CD4-positive, CD25-positive, alpha-beta regulatory T cell (primary cell): ENCODE data around the gene SLC16A5. TPM values are rescaled to one million over a fixed set of nuclear protein-coding genes. Genes with fewer than 3 reads are reported as not detected.
"Not testable (repeated sequence)": the region's sequence is repeated elsewhere in the genome, so short reads cannot be mapped to it uniquely, and the experiment has no call there.

Experiments
- ATAC-seq, 2 donors: fragments of 150-1000 bp; cut with Tn5 transposase; one replicate each; pipeline ENCODE4 v1.10.0; 2021; ENCODE audit warnings: low read depth in 2 of 2, moderate number of reproducible peaks in 2 of 2, moderate library complexity in 1 of 2
- DNase-seq, 3 donors: peaks; one replicate each; pipeline versions ENCODE4 v3.0.0 to v3.0.0-alpha.2; 2012 to 2022; ENCODE audit warnings: mixed read lengths in 1 of 3
- H3K27ac ChIP-seq: one replicate; pipeline ENCODE4 v1.7.0; 2013; ENCODE audit warnings: mild to moderate bottlenecking, low read length; ENCODE audit not compliant: insufficient read depth, poor library complexity, severe bottlenecking
- H3K27me3 ChIP-seq: one replicate; pipeline ENCODE4 v1.7.0; 2013; ENCODE audit warnings: low read length; ENCODE audit not compliant: control insufficient read depth, insufficient read depth
- H3K36me3 ChIP-seq: one replicate; pipeline ENCODE4 v1.7.0; 2013; ENCODE audit warnings: mild to moderate bottlenecking, low read length, moderate library complexity; ENCODE audit not compliant: control insufficient read depth, insufficient read depth
- H3K4me1 ChIP-seq: 2 replicates; pipeline ENCODE4 v1.7.0; 2013; ENCODE audit warnings: mild to moderate bottlenecking, low read length; ENCODE audit not compliant: insufficient read depth, control insufficient read depth, poor library complexity, severe bottlenecking
- H3K4me3 ChIP-seq: one replicate; pipeline ENCODE4 v1.7.0; 2013; ENCODE audit warnings: low read depth, mild to moderate bottlenecking, low read length, moderate library complexity
- H3K9me3 ChIP-seq, 2 experiments: 1 replicate in 1 of 2; 2 replicates in 1 of 2; pipeline ENCODE4 v1.7.0; 2013; ENCODE audit warnings: low read length in 2 of 2, mild to moderate bottlenecking in 1 of 2, moderate library complexity in 1 of 2; ENCODE audit not compliant: control insufficient read depth in 2 of 2
- H3K27ac Mint-ChIP-seq, 3 donors: one replicate each; pipeline ENCODE4 v1.8.0; 2020 to 2022; ENCODE audit warnings: mild to moderate bottlenecking in 3 of 3, mixed read lengths in 3 of 3, moderate library complexity in 2 of 3
- H3K27me3 Mint-ChIP-seq: one replicate; pipeline ENCODE4 v1.8.0; 2022; ENCODE audit warnings: mild to moderate bottlenecking, mixed read lengths
- H3K36me3 Mint-ChIP-seq: one replicate; pipeline ENCODE4 v1.8.0; 2020; ENCODE audit warnings: mixed read lengths
- H3K4me1 Mint-ChIP-seq, 4 donors: one replicate each; pipeline ENCODE4 v1.8.0; 2020 to 2022; ENCODE audit warnings: mixed read lengths in 4 of 4, mild to moderate bottlenecking in 1 of 4
- H3K4me3 Mint-ChIP-seq, 4 donors: one replicate each; pipeline ENCODE4 v1.8.0; 2020 to 2022; ENCODE audit warnings: mild to moderate bottlenecking in 4 of 4, mixed read lengths in 4 of 4, moderate library complexity in 3 of 4
- H3K9me3 Mint-ChIP-seq, 7 donors: one replicate each; pipeline ENCODE4 v1.8.0; 2020 to 2022; ENCODE audit warnings: mixed read lengths in 7 of 7, mild to moderate bottlenecking in 3 of 7, moderate library complexity in 2 of 7
- polyA plus RNA-seq, 4 donors: library from polyadenylated mRNA; unstranded; fragments of 300-500 nt; fragmentation: Illumina TruSeq; gene quantifications; one replicate each; pipeline ENCODE4 v1.2.3, GENCODE V29; 2021
- total RNA-seq: library from RNA; stranded (reverse); gene quantifications from one replicate; pipeline ENCODE4 v1.2.3, GENCODE V29; 2022

SLC16A5 gene, protein sequence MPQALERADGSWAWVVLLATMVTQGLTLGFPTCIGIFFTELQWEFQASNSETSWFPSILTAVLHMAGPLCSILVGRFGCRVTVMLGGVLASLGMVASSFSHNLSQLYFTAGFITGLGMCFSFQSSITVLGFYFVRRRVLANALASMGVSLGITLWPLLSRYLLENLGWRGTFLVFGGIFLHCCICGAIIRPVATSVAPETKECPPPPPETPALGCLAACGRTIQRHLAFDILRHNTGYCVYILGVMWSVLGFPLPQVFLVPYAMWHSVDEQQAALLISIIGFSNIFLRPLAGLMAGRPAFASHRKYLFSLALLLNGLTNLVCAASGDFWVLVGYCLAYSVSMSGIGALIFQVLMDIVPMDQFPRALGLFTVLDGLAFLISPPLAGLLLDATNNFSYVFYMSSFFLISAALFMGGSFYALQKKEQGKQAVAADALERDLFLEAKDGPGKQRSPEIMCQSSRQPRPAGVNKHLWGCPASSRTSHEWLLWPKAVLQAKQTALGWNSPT
- 9.3 TPM for total RNA-seq
- polyA plus RNA-seq = 1 to 10 TPM; 1.3 to 2.6 (median 2.0) TPM

DNA sequence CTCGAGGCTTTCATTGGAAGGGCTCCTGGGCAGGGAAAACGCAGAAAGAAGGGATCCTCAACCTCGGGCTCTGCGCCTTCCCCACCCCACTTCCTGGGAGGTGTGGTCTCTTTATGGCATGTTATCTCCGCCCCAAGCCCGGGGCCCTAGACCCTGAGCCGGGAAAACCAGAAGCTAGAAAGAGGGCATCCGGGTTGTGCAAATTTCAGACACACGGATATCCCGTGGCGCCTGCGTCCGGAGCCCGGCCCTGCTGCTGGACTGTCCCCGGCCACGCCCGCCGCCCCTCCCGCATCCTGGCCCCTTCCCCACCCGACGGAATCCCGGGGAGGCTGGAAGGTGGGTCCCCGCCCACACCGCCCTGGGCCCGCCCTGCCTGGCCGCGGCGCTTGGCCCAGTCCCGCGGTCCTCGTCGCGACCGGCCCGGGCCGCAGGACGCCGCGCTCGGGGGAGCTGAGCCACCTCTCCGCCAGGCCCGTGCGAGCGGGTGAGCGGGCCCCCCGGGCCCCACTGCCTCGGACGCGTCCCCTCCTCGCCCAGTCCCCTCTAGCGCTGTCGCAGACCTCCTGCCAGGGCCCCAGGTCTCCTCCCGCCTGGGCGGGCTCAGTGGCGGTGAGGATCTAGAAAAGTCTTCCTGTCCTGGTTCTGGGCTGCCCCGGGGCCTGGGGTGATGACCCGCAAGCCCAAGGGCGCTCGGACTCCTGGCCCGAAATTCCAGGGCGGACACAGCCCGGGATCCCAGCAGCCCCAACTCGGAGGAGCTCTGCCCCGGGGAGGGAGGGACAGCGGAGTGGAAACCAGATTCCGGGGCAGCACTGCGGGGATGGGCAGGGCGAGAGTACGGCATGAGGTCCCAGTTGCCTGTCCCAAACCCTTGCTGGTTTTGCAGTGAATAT lies at the start of gene SLC16A5:
SLC16A5 (plus strand) TSS at position 397 of the 896 bp plus-strand sequence. CDS start 5,683 bp downstream, outside the sequence.
- peak; percentile 56 to 67 for ATAC-seq
- Mint-ChIP-seq H3K9me3 (no peaks in the 10 kb centered on the region), H3K36me3 (no peaks in the 10 kb centered on the region)

DNA sequence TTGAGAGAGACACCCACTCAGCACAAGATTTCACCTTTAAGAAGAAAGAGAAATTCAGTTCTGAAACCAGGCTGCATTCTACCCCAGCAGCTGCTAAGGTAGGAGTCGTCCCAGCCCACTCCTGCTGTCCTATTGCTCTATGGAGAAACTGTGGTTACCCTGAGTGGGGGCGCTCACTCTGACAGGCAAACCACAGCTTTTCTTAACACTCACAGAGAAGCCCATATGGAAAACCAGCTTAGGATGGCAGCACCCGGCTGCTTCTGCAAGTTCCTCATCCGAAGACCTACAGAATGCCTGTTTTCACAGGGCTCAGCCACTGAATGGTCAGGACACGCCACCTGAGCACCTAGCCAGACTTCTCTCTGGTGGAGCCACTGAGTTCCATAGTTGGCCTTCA lies 48.5 kb upstream of the SLC16A5 start:
- peaks cover 12 to 54% (median 24%) of the 10 kb centered on the region in 4 donors for H3K4me1 Mint-ChIP-seq
- H3K36me3 Mint-ChIP-seq = peaks cover 34% of the 10 kb centered on the region
- H3K27me3 Mint-ChIP-seq = peaks cover 18% of the 10 kb centered on the region
- H3K4me3 Mint-ChIP-seq = peak overlapping the region in 2 of 4 donors; percentile 30 to 69
- no peak overlapping the region for H3K27ac Mint-ChIP-seq
- peaks cover 0 to 5% (median 0%) of the 10 kb centered on the region in 7 donors for H3K9me3 Mint-ChIP-seq
- Histone ChIP-seq H3K27me3 (no peaks in the 10 kb centered on the region), H3K36me3 (peaks cover 23% of the 10 kb centered on the region), H3K27ac (no peak overlapping the region), H3K4me1 (peaks cover 24% of the 10 kb centered on the region), H3K4me3 (no peak overlapping the region), H3K9me3 (no peaks in the 10 kb centered on the region)
- ATAC-seq = no peak
- no peak for DNase-seq

More for the DNA sequence above, at the start of gene SLC16A5:
- Histone ChIP-seq H3K4me3 (peak within 1 kb of the TSS; percentile 55), H3K27ac (peak within 1 kb of the TSS; percentile 68), H3K9me3 (no peaks in the 10 kb centered on the region), H3K36me3 (no peaks in the 10 kb centered on the region), H3K27me3 (no peaks in the 10 kb centered on the region), H3K4me1 (peaks cover 24% of the 10 kb centered on the region)
- Mint-ChIP-seq H3K27me3 (no peaks in the 10 kb centered on the region), H3K4me3 (peak within 1 kb of the TSS; percentile 85 to 91 (median 86)), H3K4me1 (peaks cover 0 to 51% (median 13%) of the 10 kb centered on the region in 4 donors), H3K27ac (peak within 1 kb of the TSS; percentile 86 to 92 (median 89))
- DNase-seq = peak; percentile 29 to 64 (median 31)

DNA sequence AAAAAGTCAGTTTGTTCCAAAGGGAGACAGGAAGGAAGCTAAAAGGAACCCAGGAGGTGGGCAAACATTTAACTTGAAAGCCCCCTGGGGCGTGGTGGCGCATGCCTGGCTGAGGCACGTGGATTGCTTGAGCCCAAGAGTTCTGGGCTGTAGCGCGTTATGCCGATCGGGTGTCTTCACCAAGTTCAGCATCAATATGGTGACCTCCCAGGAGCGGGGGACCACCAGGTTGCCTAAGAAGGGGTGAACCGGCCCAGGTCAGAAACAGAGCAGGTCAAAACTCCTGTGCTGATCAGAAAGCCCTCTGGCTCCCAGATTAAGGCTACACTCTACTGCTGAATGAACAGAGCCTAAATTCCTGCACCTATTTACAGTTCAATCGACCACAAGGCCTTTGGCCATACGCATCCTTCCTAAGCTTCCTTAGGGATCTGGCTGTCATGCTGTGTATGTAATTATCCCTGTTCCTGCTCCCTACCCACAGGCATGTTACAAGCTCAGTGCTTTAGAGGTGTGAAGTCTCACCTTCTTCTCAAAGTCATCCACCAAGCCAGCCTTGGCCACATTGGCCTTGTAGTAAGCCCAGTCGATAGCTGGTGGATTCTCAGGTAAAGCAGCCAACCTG lies 46.0 kb upstream of the SLC16A5 start:
- peaks cover 30% of the 10 kb centered on the region for H3K36me3 Mint-ChIP-seq
- no peak for ATAC-seq
- peak overlapping the region in 1 of 3 donors; percentile 6 for H3K27ac Mint-ChIP-seq

DNA sequence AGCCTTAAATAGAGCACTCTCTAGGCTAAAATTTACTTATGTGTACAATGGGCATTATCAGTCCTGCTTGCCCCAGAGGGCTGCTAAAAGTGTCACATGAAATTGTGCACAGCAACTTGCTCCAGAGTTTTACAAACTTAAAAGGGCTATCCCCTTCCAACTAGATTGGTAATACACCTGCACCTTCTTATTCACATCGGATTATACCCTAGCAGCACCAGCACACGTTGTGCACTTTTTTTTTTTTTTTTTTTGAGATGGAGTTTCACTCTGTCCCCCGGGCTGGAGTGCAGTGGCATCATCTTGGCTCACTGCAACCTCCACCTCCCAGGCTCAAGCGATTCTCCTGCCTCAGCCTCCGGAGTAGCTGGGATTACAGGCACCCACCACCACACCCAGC lies 44.0 kb upstream of the SLC16A5 start:
- Mint-ChIP-seq H3K4me1 (peaks cover 11 to 59% (median 32%) of the 10 kb centered on the region in 4 donors), H3K36me3 (peaks cover 27% of the 10 kb centered on the region), H3K4me3 (peak overlapping the region in 2 of 4 donors; percentile 0 to 63), H3K27ac (peak overlapping the region in 1 of 3 donors; percentile 60)
- H3K4me3 ChIP-seq, DNase-seq, ATAC-seq, H3K27me3 Mint-ChIP-seq, H3K27ac ChIP-seq, H3K9me3 Mint-ChIP-seq, H3K27me3 ChIP-seq, H3K9me3 ChIP-seq: not testable (repeated sequence)
- Histone ChIP-seq H3K36me3 (peaks cover 23% of the 10 kb centered on the region), H3K4me1 (peaks cover 22% of the 10 kb centered on the region)

More for the DNA sequence above, 46.0 kb upstream of the SLC16A5 start:
- H3K4me3 ChIP-seq = no peak overlapping the region
- no peaks in the 10 kb centered on the region for H3K27me3 ChIP-seq
- peaks cover 8% of the 10 kb centered on the region for H3K4me1 ChIP-seq
- H3K9me3 ChIP-seq = no peaks in the 10 kb centered on the region
- peak overlapping the region in 2 of 4 donors; percentile 43 to 63 for H3K4me3 Mint-ChIP-seq
- H3K4me1 Mint-ChIP-seq = peaks cover 7 to 54% (median 23%) of the 10 kb centered on the region in 4 donors
- no peak for DNase-seq
- no peaks in the 10 kb centered on the region for H3K9me3 Mint-ChIP-seq
- peaks cover 23% of the 10 kb centered on the region for H3K36me3 ChIP-seq
- no peak overlapping the region for H3K27ac ChIP-seq
- peaks cover 6% of the 10 kb centered on the region for H3K27me3 Mint-ChIP-seq

DNA sequence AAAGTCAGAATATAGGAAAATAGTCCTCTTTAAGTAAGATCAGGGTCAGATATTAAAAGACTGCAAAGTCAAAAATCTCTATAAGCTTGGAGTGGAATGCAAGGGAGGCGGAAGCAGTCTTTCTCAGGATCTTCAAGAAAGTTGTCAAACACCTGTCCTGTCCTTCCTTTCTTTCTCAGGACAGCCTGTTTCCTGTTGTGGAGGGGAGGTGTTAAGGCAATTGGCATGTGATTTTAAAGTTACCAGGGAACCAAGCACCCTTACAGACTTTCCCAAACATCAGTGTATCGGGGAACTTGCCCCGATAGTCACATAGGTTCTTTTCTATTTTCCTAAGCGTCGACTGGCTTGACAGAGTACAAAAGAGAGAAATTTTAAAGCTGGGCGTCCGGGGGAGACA lies 43.0 kb upstream of the SLC16A5 start:
- H3K36me3 ChIP-seq = peaks cover 21% of the 10 kb centered on the region
- H3K36me3 Mint-ChIP-seq = peaks cover 25% of the 10 kb centered on the region
- no peak overlapping the region for H3K27ac Mint-ChIP-seq
- no peak overlapping the region for H3K4me3 ChIP-seq
- no peak overlapping the region for H3K27ac ChIP-seq
- H3K4me1 Mint-ChIP-seq = peaks cover 17 to 64% (median 40%) of the 10 kb centered on the region in 4 donors
- no peaks in the 10 kb centered on the region for H3K9me3 Mint-ChIP-seq
- H3K4me1 ChIP-seq = peaks cover 25% of the 10 kb centered on the region
- no peaks in the 10 kb centered on the region for H3K27me3 ChIP-seq
- no peaks in the 10 kb centered on the region for H3K9me3 ChIP-seq
- no peak for DNase-seq
- H3K4me3 Mint-ChIP-seq = peak overlapping the region; percentile 13 to 97 (median 82)
- no peak for ATAC-seq
- peaks cover 4% of the 10 kb centered on the region for H3K27me3 Mint-ChIP-seq

DNA sequence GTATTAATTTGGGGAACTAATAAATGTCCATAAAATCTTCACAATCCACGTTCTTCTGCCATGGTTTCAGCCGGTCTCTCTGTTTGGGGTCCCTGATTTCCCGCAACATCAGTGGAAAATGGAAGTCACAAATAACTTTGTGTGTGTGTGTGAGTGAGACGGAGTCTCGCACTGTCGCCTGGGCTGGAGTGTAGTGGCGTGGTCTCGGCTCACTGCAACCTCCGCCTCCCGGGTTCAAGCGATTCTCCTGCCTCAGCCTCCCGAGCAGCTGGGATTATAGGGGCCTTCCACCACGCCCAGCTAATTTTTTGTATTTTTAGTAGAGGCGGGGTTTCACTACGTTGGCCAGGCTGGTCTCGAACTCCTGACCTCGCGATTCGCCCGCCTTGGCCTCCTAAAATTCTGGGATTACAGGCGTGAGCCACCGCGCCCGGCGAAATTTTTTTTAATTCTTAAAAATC lies 41.8 kb upstream of the SLC16A5 start:
- not testable (repeated sequence) for H3K9me3 Mint-ChIP-seq, H3K9me3 ChIP-seq, H3K27me3 ChIP-seq, ATAC-seq, DNase-seq, H3K27me3 Mint-ChIP-seq
- Mint-ChIP-seq H3K4me3 (peak overlapping the region; percentile 90 to 99 (median 97)), H3K27ac (peak overlapping the region; percentile 93 to 98 (median 98)), H3K36me3 (peaks cover 20% of the 10 kb centered on the region), H3K4me1 (peaks cover 17 to 60% (median 39%) of the 10 kb centered on the region in 4 donors)
- peak overlapping the region; percentile 83 for H3K4me3 ChIP-seq
- peaks cover 14% of the 10 kb centered on the region for H3K36me3 ChIP-seq
- H3K4me1 ChIP-seq = peaks cover 25% of the 10 kb centered on the region
- H3K27ac ChIP-seq = peak overlapping the region; percentile 84
